B cell (primary cell): ENCODE data around the gene ZDHHC21. TPM values are rescaled to one million over a fixed set of nuclear protein-coding genes. Genes with fewer than 3 reads are reported as not detected.

Experiments
- ATAC-seq: fragments of 200-7000 bp; cut with Tn5 transposase; one replicate; pipeline ENCODE4 v1.10.0; 2021; ENCODE audit warnings: low read depth, mild to moderate bottlenecking, moderate number of reproducible peaks, moderate library complexity
- CTCF ChIA-PET: fragments of 350-600 bp; sonication (Branson Sonifier 250); formaldehyde crosslinking; loops from one replicate; lab custom pipeline; 2021; ENCODE audit warnings: antibody characterized with exemption, inconsistent platforms; lab: Charles Lee
- POLR2A ChIA-PET: fragments of 350-600 bp; sonication (Branson Sonifier 250); formaldehyde crosslinking; loops from one replicate; lab custom pipeline; 2021; ENCODE audit warnings: antibody characterized with exemption; lab: Charles Lee
- DNase-seq: peaks from one replicate; pipeline ENCODE4 v3.0.0; 2013
- H2AFZ ChIP-seq: 2 replicates; pipeline ENCODE4 v1.6.1; 2012; ENCODE audit warnings: mild to moderate bottlenecking, low read depth, low read length; ENCODE audit not compliant: insufficient read depth, poor library complexity, severe bottlenecking
- H3K27ac ChIP-seq, 2 donors: 1 replicate in 1 of 2; 2 replicates in 1 of 2; pipeline ENCODE4 v1.5.1; 2012 to 2013; ENCODE audit warnings: low read length in 2 of 2, mild to moderate bottlenecking in 2 of 2, moderate library complexity in 1 of 2
- H3K27me3 ChIP-seq, 4 experiments: fragments of 200-600 bp in 1 of 4; sonication (generic) in 1 of 4; replicated peaks in 1 of 4; 1 replicate in 2 of 4; 2 replicates in 2 of 4; pipeline versions ENCODE4 v1.6.1 to v1.7.0; 2013 to 2016; ENCODE audit warnings: low read length in 3 of 4, mild to moderate bottlenecking in 2 of 4, mixed read lengths in 1 of 4, moderate library complexity in 1 of 4; ENCODE audit not compliant: insufficient read depth in 4 of 4, control insufficient read depth in 3 of 4; ENCODE audit errors: control extremely low read depth in 1 of 4
- H3K36me3 ChIP-seq, 2 experiments: replicated peaks in 1 of 2; 1 replicate in 1 of 2; 2 replicates in 1 of 2; pipeline versions ENCODE4 v1.6.1 to v1.7.1; 2013; ENCODE audit warnings: low read length in 1 of 2; ENCODE audit not compliant: insufficient read depth in 2 of 2, control insufficient read depth in 1 of 2; ENCODE audit errors: control extremely low read depth in 1 of 2, extremely low read depth in 1 of 2
- H3K4me1 ChIP-seq, 2 donors: fragments of 200-600 bp in 1 of 2; sonication (generic) in 1 of 2; 1 replicate in 1 of 2; 2 replicates in 1 of 2; pipeline versions ENCODE4 v1.5.1 to v1.6.1; 2013 to 2017; ENCODE audit warnings: low read length in 2 of 2; ENCODE audit not compliant: control insufficient read depth in 2 of 2, insufficient read depth in 2 of 2
- H3K4me2 ChIP-seq: replicated peaks from 2 replicates; pipeline ENCODE3; 2012; ENCODE audit warnings: mild to moderate bottlenecking, low read depth, low read length; ENCODE audit not compliant: poor library complexity, severe bottlenecking
- H3K4me3 ChIP-seq, 5 experiments: fragments of 200-600 bp in 1 of 5; sonication (generic) in 1 of 5; 1 replicate in 3 of 5; 2 replicates in 2 of 5; pipeline versions ENCODE4 v1.5.1 to v1.7.0; 2011 to 2016; ENCODE audit warnings: low read length in 4 of 5, mild to moderate bottlenecking in 4 of 5, low read depth in 2 of 5, control low read depth in 1 of 5, moderate library complexity in 1 of 5; ENCODE audit not compliant: insufficient read depth in 1 of 5; ENCODE audit errors: control extremely low read depth in 1 of 5, extremely low read depth in 1 of 5
- H3K79me2 ChIP-seq: fragments of 200-600 bp; sonication (generic); one replicate; pipeline ENCODE4 v1.6.0; 2016; ENCODE audit warnings: low read length; ENCODE audit not compliant: control insufficient read depth, insufficient read depth
- H3K9ac ChIP-seq: fragments of 200-600 bp; sonication (generic); 2 replicates; pipeline ENCODE4 v1.6.1; 2017; ENCODE audit warnings: mild to moderate bottlenecking, low read length, moderate library complexity
- H3K9me3 ChIP-seq, 3 donors: one replicate each; pipeline versions ENCODE4 v1.6.1 to v1.7.1; 2013; ENCODE audit warnings: low read length in 2 of 3; ENCODE audit not compliant: control insufficient read depth in 2 of 3, insufficient read depth in 1 of 3; ENCODE audit errors: control extremely low read depth in 1 of 3
- H4K20me1 ChIP-seq: 2 replicates; pipeline ENCODE4 v1.6.0; 2012; ENCODE audit warnings: mild to moderate bottlenecking, low read length; ENCODE audit not compliant: insufficient read depth, control insufficient read depth, poor library complexity, severe bottlenecking
- H3K27ac Mint-ChIP-seq: one replicate; pipeline ENCODE4 v1.8.0; 2021; ENCODE audit warnings: mixed read lengths
- H3K27me3 Mint-ChIP-seq: one replicate; pipeline ENCODE4 v1.8.0; 2021; ENCODE audit warnings: mixed read lengths
- H3K4me1 Mint-ChIP-seq: one replicate; pipeline ENCODE4 v1.8.0; 2021; ENCODE audit warnings: mixed read lengths
- H3K4me3 Mint-ChIP-seq: one replicate; pipeline ENCODE4 v1.8.0; 2021; ENCODE audit warnings: mixed read lengths
- H3K9me3 Mint-ChIP-seq: one replicate; pipeline ENCODE4 v1.8.0; 2022; ENCODE audit warnings: mixed read lengths; ENCODE audit not compliant: insufficient read depth
- EZH2 ChIP-seq: IDR thresholded peaks from 2 replicates; pipeline ENCODE4 v1.6.1; 2012; ENCODE audit warnings: borderline replicate concordance, low read depth, mild to moderate bottlenecking, moderate library complexity, low read length; ENCODE audit not compliant: insufficient read depth, poor library complexity, severe bottlenecking
- WGBS: methylation state at CpG from one replicate; pipeline ENCODE4 v1.1.5; 2013; ENCODE audit warnings: missing lambda C conversion rate; ENCODE audit not compliant: insufficient coverage; 5-methylcytosine and 5-hydroxymethylcytosine counted together
- intact Hi-C: fragments of 100-400 bp; cut with micrococcal nuclease; formaldehyde crosslinking; loops from one replicate; pipeline ENCODE4 v1.10.0; 2022
- polyA plus RNA-seq: library from polyadenylated mRNA; depleted of rRNA; stranded (reverse); fragments of >200 nt; gene quantifications from 2 replicates; pipeline ENCODE4 v1.2.3, GENCODE V29; 2012
- total RNA-seq, 2 donors: library from RNA; stranded (reverse); fragments of 120-200 nt in 1 of 2; gene quantifications; 1 replicate in 1 of 2; 2 replicates in 1 of 2; pipeline versions ENCODE4 v1.2.3 to v1.2.4, GENCODE V29; 2013 to 2022
- TF ChIP-seq, protein P1 (sequence below): fragments of 200-600 bp; IDR thresholded peaks from one replicate; pipeline ENCODE4 v1.8.0; 2022; ENCODE audit warnings: antibody characterized with exemption, mild to moderate bottlenecking

The ZDHHC21 gene
- total and polyA plus RNA-seq, 2 donors (not counting 1 experiment from before 2014, with no cell fraction given) = 10.3 to 39.7 TPM

DNA sequence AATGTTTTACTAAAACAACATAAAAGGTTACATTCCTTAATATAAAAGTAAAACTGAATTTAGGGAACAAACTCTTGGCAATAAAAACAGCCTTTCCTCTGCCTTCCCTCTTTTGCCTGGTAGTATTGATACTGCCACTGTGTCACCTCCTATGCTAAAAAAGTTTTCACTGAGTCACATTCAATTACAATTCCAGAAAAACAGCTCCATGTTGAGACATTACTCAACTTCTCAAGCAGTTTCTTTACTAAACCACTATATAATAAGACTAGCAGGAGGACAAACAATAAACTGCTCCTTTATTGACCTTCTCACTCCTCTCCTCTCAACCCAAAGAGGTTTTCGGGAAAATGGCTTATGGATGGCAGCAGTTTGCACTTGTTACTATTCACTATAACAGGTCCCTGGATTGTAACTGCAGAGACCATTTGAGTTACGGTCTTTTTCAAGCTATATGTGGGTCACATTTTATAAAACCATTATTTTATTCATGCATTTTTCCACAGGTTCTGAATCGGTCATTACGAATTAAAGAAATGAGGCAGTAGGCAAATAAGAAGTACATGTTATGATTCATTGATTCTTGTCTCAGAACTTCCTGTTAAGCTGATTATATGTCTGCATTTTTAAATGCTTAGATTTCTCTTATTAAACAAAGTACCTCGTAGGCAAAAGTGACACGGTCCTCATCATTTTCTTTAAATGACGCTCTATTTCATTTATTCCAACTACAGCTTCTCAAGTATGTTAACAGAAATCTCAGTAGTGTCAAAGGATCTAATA is 2.1 kb downstream of the ZDHHC21 start:
- peak overlapping the region; percentile 89 for H3K4me2 ChIP-seq
- H3K27ac Mint-ChIP-seq = peak overlapping the region; percentile 46

More for the DNA sequence above, 2.1 kb downstream of the ZDHHC21 start:
- H3K36me3 ChIP-seq = peaks cover 0 to 24% of the 10 kb centered on the region in 2 experiments
- H3K4me1 ChIP-seq = peaks cover 57 to 58% of the 10 kb centered on the region in 2 donors
- no peaks in the 10 kb centered on the region for H4K20me1 ChIP-seq
- peaks cover 52% of the 10 kb centered on the region for H3K79me2 ChIP-seq
- Mint-ChIP-seq H3K4me1 (peaks cover 63% of the 10 kb centered on the region), H3K27me3 (no peaks in the 10 kb centered on the region), H3K9me3 (no peaks in the 10 kb centered on the region), H3K4me3 (peak overlapping the region; percentile 75)
- intact Hi-C loops = loop anchor here (5.0 kb wide), 1 partner anchor 34 kb away; no protein-coding TSS in a partner anchor
- ATAC-seq = no peak
- peak overlapping the region; percentile 17 for H3K9ac ChIP-seq
- peak overlapping the region in 1 of 2 donors; percentile 89 for H3K27ac ChIP-seq
- H3K9me3 ChIP-seq = no peaks in the 10 kb centered on the region
- H2AFZ ChIP-seq = no peak overlapping the region
- WGBS = no CpG with 5 or more reads among the region's 7 CpGs
- peak overlapping the region in 2 of 5 experiments; percentile 5 to 38 for H3K4me3 ChIP-seq
- TF ChIP-seq EZH2 = no peak
- TF ChIP-seq, protein P1, sequence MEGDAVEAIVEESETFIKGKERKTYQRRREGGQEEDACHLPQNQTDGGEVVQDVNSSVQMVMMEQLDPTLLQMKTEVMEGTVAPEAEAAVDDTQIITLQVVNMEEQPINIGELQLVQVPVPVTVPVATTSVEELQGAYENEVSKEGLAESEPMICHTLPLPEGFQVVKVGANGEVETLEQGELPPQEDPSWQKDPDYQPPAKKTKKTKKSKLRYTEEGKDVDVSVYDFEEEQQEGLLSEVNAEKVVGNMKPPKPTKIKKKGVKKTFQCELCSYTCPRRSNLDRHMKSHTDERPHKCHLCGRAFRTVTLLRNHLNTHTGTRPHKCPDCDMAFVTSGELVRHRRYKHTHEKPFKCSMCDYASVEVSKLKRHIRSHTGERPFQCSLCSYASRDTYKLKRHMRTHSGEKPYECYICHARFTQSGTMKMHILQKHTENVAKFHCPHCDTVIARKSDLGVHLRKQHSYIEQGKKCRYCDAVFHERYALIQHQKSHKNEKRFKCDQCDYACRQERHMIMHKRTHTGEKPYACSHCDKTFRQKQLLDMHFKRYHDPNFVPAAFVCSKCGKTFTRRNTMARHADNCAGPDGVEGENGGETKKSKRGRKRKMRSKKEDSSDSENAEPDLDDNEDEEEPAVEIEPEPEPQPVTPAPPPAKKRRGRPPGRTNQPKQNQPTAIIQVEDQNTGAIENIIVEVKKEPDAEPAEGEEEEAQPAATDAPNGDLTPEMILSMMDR = no peak
- DNase-seq = peak; percentile 29
- POLR2A ChIA-PET = no interaction called here
- H3K27me3 ChIP-seq = no peaks in the 10 kb centered on the region
- CTCF ChIA-PET = interaction anchor here (0.7 to 1.8 kb wide), 3 partner anchors 74 to 78 kb away, joined by 3 to 5 read pairs (median 3); no protein-coding TSS in a partner anchor
